Endothelial cell of umbilical vein (primary cell): ENCODE measurements around the gene BCL2L13. TPM values are rescaled to one million over a fixed set of nuclear protein-coding genes. Genes with fewer than 3 reads are reported as not detected.

Source experiments
- BruUV-seq: library from RNA; stranded (reverse); fragments of 400-500 nt; replicated peaks from 2 replicates; lab custom pipeline; 2021; lab: Mats Ljungman, UMichigan
- CTCF ChIA-PET: fragments of 300-600, 350-600 bp; sonication (Branson Sonifier 250); formaldehyde crosslinking; loops from one replicate; lab custom pipeline; 2021; ENCODE audit warnings: antibody characterized with exemption, inconsistent platforms; lab: Charles Lee
- POLR2A ChIA-PET: fragments of 300-600, 350-600 bp; sonication (Branson Sonifier 250); formaldehyde crosslinking; loops from one replicate; lab custom pipeline; 2021; ENCODE audit warnings: antibody characterized with exemption, inconsistent platforms; lab: Charles Lee
- DNase-seq: peaks from one replicate; pipeline ENCODE4 v3.0.0-alpha.2; 2011; ENCODE audit warnings: low read depth, low spot score
- FAIRE-seq: peaks from 2 replicates; lab custom pipeline; 2011; peaks lifted over from hg19 to GRCh38; lab: Jason Lieb, UNC
- H2AFZ ChIP-seq: 2 replicates; pipeline ENCODE4 v1.6.0; 2012; ENCODE audit warnings: low read depth, low read length, control low read depth, inconsistent platforms
- H3K27ac ChIP-seq: 2 replicates; pipeline ENCODE4 v1.5.1; 2011; ENCODE audit warnings: low read depth, mild to moderate bottlenecking, control low read depth, low read length, moderate library complexity; ENCODE audit not compliant: insufficient read depth
- H3K27me3 ChIP-seq, 2 experiments: 2 replicates each; pipeline versions ENCODE4 v1.6.0 to v1.6.1; 2011; ENCODE audit warnings: low read length in 2 of 2, mixed read lengths in 1 of 2; ENCODE audit not compliant: control insufficient read depth in 2 of 2, insufficient read depth in 2 of 2
- H3K36me3 ChIP-seq, 2 experiments: 2 replicates in 1 of 2; 3 replicates in 1 of 2; pipeline ENCODE4 v1.5.1; 2011; ENCODE audit warnings: low read length in 2 of 2, mild to moderate bottlenecking in 1 of 2, moderate library complexity in 1 of 2; ENCODE audit not compliant: control insufficient read depth in 2 of 2, insufficient read depth in 2 of 2; ENCODE audit errors: extremely low read depth in 1 of 2
- H3K4me1 ChIP-seq: 3 replicates; pipeline ENCODE4 v1.5.1; 2011; ENCODE audit warnings: mild to moderate bottlenecking, low read length; ENCODE audit not compliant: control insufficient read depth, insufficient read depth; ENCODE audit errors: extremely low read depth
- H3K4me2 ChIP-seq: 2 replicates; pipeline ENCODE4 v1.6.1; 2011; ENCODE audit warnings: low read length, control low read depth, mixed read lengths; ENCODE audit not compliant: insufficient read depth
- H3K4me3 ChIP-seq, 3 experiments: fragments of 200-600 bp in 1 of 3; sonication (generic), shearing (Covaris generic) in 1 of 3; replicated peaks in 1 of 3; 2 replicates each; pipeline ENCODE4 v1.5.1; 2011 to 2016; ENCODE audit warnings: control low read depth in 3 of 3, low read length in 3 of 3, mild to moderate bottlenecking in 2 of 3, inconsistent platforms in 1 of 3, low read depth in 1 of 3, moderate library complexity in 1 of 3; ENCODE audit not compliant: insufficient read depth in 1 of 3
- H3K79me2 ChIP-seq: 2 replicates; pipeline ENCODE4 v1.6.0; 2012; ENCODE audit warnings: low read length, inconsistent platforms; ENCODE audit not compliant: control insufficient read depth, insufficient read depth
- H3K9ac ChIP-seq: replicated peaks from 2 replicates; pipeline ENCODE3; 2011; ENCODE audit warnings: low read length, control low read depth; ENCODE audit not compliant: insufficient read depth; ENCODE audit errors: extremely low read depth
- H3K9me1 ChIP-seq: replicated peaks from 3 replicates; pipeline ENCODE4 v1.6.0; 2011; ENCODE audit warnings: mild to moderate bottlenecking, low read length; ENCODE audit not compliant: control insufficient read depth, insufficient read depth; ENCODE audit errors: extremely low read depth
- H3K9me3 ChIP-seq: replicated peaks from 2 replicates; pipeline ENCODE4 v1.5.1; 2012; ENCODE audit warnings: low read length, inconsistent platforms; ENCODE audit not compliant: control insufficient read depth, insufficient read depth
- H4K20me1 ChIP-seq: replicated peaks from 2 replicates; pipeline ENCODE3; 2011; ENCODE audit warnings: mild to moderate bottlenecking, low read length; ENCODE audit not compliant: control insufficient read depth, insufficient read depth; ENCODE audit errors: extremely low read depth
- CTCF ChIP-seq, 2 donors: IDR thresholded peaks; 1 replicate in 1 of 2; 2 replicates in 1 of 2; pipeline ENCODE4 v1.5.1; 2011; ENCODE audit warnings: low read length in 2 of 2, mild to moderate bottlenecking in 2 of 2, moderate library complexity in 2 of 2, control low read depth in 1 of 2, inconsistent platforms in 1 of 2, low read depth in 1 of 2; ENCODE audit not compliant: insufficient read depth in 1 of 2; ENCODE audit errors: extremely low read depth in 1 of 2
- FOS ChIP-seq: IDR thresholded peaks from 2 replicates; pipeline ENCODE4 v1.6.1; 2011; ENCODE audit warnings: mild to moderate bottlenecking, low read length, moderate library complexity, borderline replicate concordance; ENCODE audit not compliant: insufficient read depth
- GATA2 ChIP-seq: IDR thresholded peaks from 2 replicates; pipeline ENCODE4 v1.7.0; 2011; ENCODE audit warnings: low read depth, mild to moderate bottlenecking, moderate library complexity, mixed read lengths, low read length; ENCODE audit not compliant: insufficient read length, insufficient read depth
- JUN ChIP-seq: IDR thresholded peaks from 2 replicates; pipeline ENCODE4 v1.6.1; 2011; ENCODE audit warnings: borderline replicate concordance, low read depth; ENCODE audit not compliant: insufficient read length, insufficient read depth
- MYC ChIP-seq: IDR thresholded peaks from one replicate; pipeline ENCODE4 v1.6.1; 2011; ENCODE audit warnings: mild to moderate bottlenecking, low read depth, low read length
- POLR2AphosphoS5 ChIP-seq: IDR thresholded peaks from 2 replicates; pipeline ENCODE4 v1.6.1; 2012; ENCODE audit warnings: low read depth, mild to moderate bottlenecking, control low read depth, low read length, moderate library complexity; ENCODE audit not compliant: insufficient read depth
- dilution Hi-C: fragments of 300-500 bp; cut with MboI; formaldehyde crosslinking; loops from one replicate; pipeline ENCODE4 v1.15.0; 2019; ENCODE audit warnings: low sequenced_read_pairs; ENCODE audit not compliant: extremely low pct_ligation_motif_present
- intact Hi-C: fragments of 100-400 bp; cut with micrococcal nuclease; formaldehyde crosslinking; loops from one replicate; pipeline ENCODE4 v1.10.0; 2022
- polyA plus RNA-seq, 4 experiments: library from polyadenylated mRNA; depleted of rRNA in 3 of 4; stranded (reverse) in 3 of 4; unstranded in 1 of 4; fragments of >200 nt; gene quantifications; 2 replicates each; pipeline versions ENCODE4 v1.2.1 to v1.2.3, GENCODE V29; 2011 to 2012; ENCODE audit warnings: missing spikeins in 1 of 4
- total RNA-seq: library from RNA; stranded (reverse); gene quantifications from 2 replicates; pipeline ENCODE4 v1.2.3, GENCODE V29; 2021
- TF ChIP-seq, protein P1 (sequence below): IDR thresholded peaks from 2 replicates; pipeline ENCODE4 v1.6.1; 2011; ENCODE audit not compliant: insufficient read depth, insufficient read length

The BCL2L13 gene
- total and polyA plus RNA-seq, 2 donors (not counting 3 experiments of a cell fraction or from before 2014, with no cell fraction given), result 28.1 to 36.2 TPM

GRCh38 chr22:17778412-17778976 lies 139.9 kb downstream of the BCL2L13 start:
- no peak for DNase-seq
- H3K4me2 ChIP-seq, result no peak overlapping the region
- peaks cover 5% of the 10 kb centered on the region for H3K4me1 ChIP-seq
- no peaks in the 10 kb centered on the region for H3K9me1 ChIP-seq
- H4K20me1 ChIP-seq, result no peaks in the 10 kb centered on the region
- POLR2A ChIA-PET, result no interaction called here
- CTCF ChIA-PET, result interaction anchor here (1.2 to 3.0 kb wide), 3 partner anchors 8 to 36 kb away, joined by 3 to 13 read pairs (median 10); no protein-coding TSS in a partner anchor
- no peak overlapping the region for H3K27ac ChIP-seq
- FAIRE-seq, result no peak
- dilution Hi-C loops, result no loop called here
- no peaks in the 10 kb centered on the region for H3K27me3 ChIP-seq
- no peaks in the 10 kb centered on the region for H3K9me3 ChIP-seq
- BruUV-seq, result no TSS peak
- no peaks in the 10 kb centered on the region for H3K36me3 ChIP-seq
- TF ChIP-seq MYC, result no peak
- TF ChIP-seq, protein P1, sequence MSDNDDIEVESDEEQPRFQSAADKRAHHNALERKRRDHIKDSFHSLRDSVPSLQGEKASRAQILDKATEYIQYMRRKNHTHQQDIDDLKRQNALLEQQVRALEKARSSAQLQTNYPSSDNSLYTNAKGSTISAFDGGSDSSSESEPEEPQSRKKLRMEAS, result no peak
- TF ChIP-seq CTCF (IDR thresholded peaks at IDR 0.05; ENCODE audit: extremely low read depth in 1 of 2, insufficient read depth in 1 of 2, low read depth in 1 of 2, low read length in 2 of 2), result no peak
- no peak for TF ChIP-seq JUN
- TF ChIP-seq FOS, result no peak
- no peak for TF ChIP-seq POLR2AphosphoS5
- TF ChIP-seq GATA2, result no peak
- H3K4me3 ChIP-seq, result no peak overlapping the region
- peaks cover 2% of the 10 kb centered on the region for H3K79me2 ChIP-seq
- H3K9ac ChIP-seq, result no peak overlapping the region
- intact Hi-C loops, result loop anchor here (10.0 kb wide), 1 partner anchor 144 kb away; the partner anchor contains the start of gene BCL2L13
- no peak overlapping the region for H2AFZ ChIP-seq
